HG03469 (cell line): Measurements from ENCODE around the gene MAST2.
"Not testable (repeated sequence)": the region's sequence is repeated elsewhere in the genome, so short reads cannot be mapped to it uniquely, and the experiment has no call there.

Experiments used
- ATAC-seq: cut with Tn5 transposase; IDR thresholded peaks from one replicate; pipeline ENCODE4 v1.9.1; 2021; ENCODE audit warnings: mild to moderate bottlenecking, moderate library complexity, moderate number of reproducible peaks; ENCODE audit not compliant: unreplicated experiment

Gene MAST2

GRCh38 chr1:45891087-45891486 lies 87.7 kb downstream of the MAST2 start:
- no peak for ATAC-seq

- no peak for ATAC-seq
Measured at GRCh38 chr1:45892068-45892785, 88.8 kb downstream of the MAST2 start.

GRCh38 chr1:45894331-45894730 lies 90.9 kb downstream of the MAST2 start:
- no peak for ATAC-seq

GRCh38 chr1:45894921-45895320 lies 91.5 kb downstream of the MAST2 start:
- no peak for ATAC-seq

- no peak for ATAC-seq
Measured at GRCh38 chr1:45895406-45895805, 92.0 kb downstream of the MAST2 start.

GRCh38 chr1:45906883-45907282 lies 103.5 kb downstream of the MAST2 start:
- no peak for ATAC-seq

GRCh38 chr1:45908611-45909140 lies 105.3 kb downstream of the MAST2 start:
- no peak for ATAC-seq

- no peak for ATAC-seq
Measured at GRCh38 chr1:45911634-45912033, 108.2 kb downstream of the MAST2 start.

- ATAC-seq = no peak
Measured at GRCh38 chr1:45913183-45913683, 109.8 kb downstream of the MAST2 start.

- ATAC-seq = no peak
Measured at GRCh38 chr1:45913731-45914501, 110.5 kb downstream of the MAST2 start.

GRCh38 chr1:45914836-45915235 lies 111.4 kb downstream of the MAST2 start:
- ATAC-seq = no peak

- ATAC-seq = no peak
Measured at GRCh38 chr1:45922374-45922773, 119.0 kb downstream of the MAST2 start.

- no peak for ATAC-seq
Measured at GRCh38 chr1:45922813-45923212, 119.4 kb downstream of the MAST2 start.

- ATAC-seq = no peak
Measured at GRCh38 chr1:45923343-45923742, 119.9 kb downstream of the MAST2 start.

- ATAC-seq = no peak
Measured at GRCh38 chr1:45924736-45925135, 121.3 kb downstream of the MAST2 start.

- no peak for ATAC-seq
Measured at GRCh38 chr1:45925728-45926287, 122.4 kb downstream of the MAST2 start.

GRCh38 chr1:45926330-45926729 lies 122.9 kb downstream of the MAST2 start:
- ATAC-seq = no peak

GRCh38 chr1:45927231-45927915 lies 124.0 kb downstream of the MAST2 start:
- ATAC-seq = not testable (repeated sequence)

- ATAC-seq = no peak
Measured at GRCh38 chr1:45928486-45929205, 125.2 kb downstream of the MAST2 start.

- no peak for ATAC-seq
Measured at GRCh38 chr1:45929257-45929687, 125.9 kb downstream of the MAST2 start.
